ENCODE measurements around the gene CTIF.

DNA sequence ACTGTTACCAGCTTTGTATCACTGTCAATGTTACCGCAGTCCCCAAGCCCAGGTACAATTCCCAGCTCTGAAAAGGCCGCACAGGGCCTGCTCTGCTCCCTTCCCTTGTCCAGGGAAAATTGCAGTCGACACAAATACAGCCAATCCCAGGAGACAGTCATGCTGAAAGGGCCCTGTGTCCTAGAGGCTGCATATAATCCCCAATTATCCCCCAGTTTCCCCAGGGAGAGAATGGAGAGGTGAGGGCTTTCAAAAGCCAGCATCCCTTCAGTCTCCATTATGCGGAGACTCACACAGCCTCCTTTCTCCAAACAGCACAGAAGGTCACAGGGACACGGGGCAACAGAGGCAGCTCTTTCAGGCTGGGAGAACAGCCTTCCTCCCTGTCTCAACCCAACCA, 17.1 kb upstream of the CTIF start:
- TF ChIP-seq YY1 (IDR thresholded peaks at IDR 0.05; ENCODE audit: low read depth) (no peak), TEAD4 (IDR thresholded peaks at IDR 0.05) (no peak), RAD21 (IDR thresholded peaks at IDR 0.05; ENCODE audit: low read depth) (no peak), ZBTB7A (IDR thresholded peaks at IDR 0.05; ENCODE audit: low read depth) (no peak), REST (IDR thresholded peaks at IDR 0.05; ENCODE audit: low read depth) (no peak), EP300 (IDR thresholded peaks at IDR 0.05; ENCODE audit: borderline replicate concordance) (no peak), EGR1 (IDR thresholded peaks at IDR 0.05) (no peak), TAF1 (IDR thresholded peaks at IDR 0.05; ENCODE audit: low read depth) (no peak), FOXM1 (IDR thresholded peaks at IDR 0.05; ENCODE audit: borderline replicate concordance, low read depth) (no peak), CEBPB (IDR thresholded peaks at IDR 0.05) (no peak), USF1 (IDR thresholded peaks at IDR 0.05) (no peak), TCF12 (IDR thresholded peaks at IDR 0.05; ENCODE audit: low read depth) (no peak)
- TF ChIP-seq, protein P1, sequence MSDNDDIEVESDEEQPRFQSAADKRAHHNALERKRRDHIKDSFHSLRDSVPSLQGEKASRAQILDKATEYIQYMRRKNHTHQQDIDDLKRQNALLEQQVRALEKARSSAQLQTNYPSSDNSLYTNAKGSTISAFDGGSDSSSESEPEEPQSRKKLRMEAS (IDR thresholded peaks at IDR 0.05): no peak
